GM18907 (cell line): ENCODE measurements around the gene HPSE2.

Experiments used
- ATAC-seq: cut with Tn5 transposase; IDR thresholded peaks from one replicate; pipeline ENCODE4 v1.9.1; 2021; ENCODE audit warnings: mild to moderate bottlenecking, moderate library complexity; ENCODE audit not compliant: unreplicated experiment

Gene HPSE2

DNA sequence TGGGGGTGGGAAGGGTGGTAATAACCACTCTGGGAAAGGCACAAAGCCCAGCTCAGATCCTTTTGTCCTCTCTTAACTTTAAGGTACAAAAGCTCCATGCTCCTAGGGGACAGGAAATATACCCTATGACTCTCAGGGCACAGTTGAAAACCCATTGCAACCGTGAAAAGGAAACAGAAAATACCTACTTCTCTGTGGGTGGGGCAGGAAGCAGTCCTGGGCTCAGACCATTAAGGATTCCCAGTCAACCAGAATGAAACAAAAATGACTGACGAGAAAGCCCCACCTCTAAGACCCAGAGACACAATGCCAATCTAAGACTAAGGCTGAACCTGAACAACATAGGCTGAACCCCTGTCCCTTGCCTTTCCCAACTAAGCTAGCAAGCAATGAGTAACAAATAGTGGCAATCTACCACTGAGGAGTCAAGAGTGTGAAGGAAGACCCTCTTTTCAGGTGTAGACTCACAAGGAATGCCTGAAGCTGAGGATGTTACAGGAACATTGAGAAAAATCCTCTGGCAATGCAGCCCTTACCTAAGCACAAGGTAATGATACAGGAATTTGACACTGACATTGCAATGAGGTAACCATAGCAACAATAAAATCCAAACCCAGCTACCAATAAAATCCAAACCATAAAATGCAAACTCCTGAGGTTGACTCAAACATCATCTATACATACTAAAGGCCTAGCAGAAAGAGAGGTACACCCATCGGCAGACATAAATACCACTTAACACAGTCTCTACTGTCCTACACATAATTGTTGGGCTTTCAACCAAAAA, 380.1 kb downstream of the HPSE2 start:
- peak; percentile 43 for ATAC-seq

DNA sequence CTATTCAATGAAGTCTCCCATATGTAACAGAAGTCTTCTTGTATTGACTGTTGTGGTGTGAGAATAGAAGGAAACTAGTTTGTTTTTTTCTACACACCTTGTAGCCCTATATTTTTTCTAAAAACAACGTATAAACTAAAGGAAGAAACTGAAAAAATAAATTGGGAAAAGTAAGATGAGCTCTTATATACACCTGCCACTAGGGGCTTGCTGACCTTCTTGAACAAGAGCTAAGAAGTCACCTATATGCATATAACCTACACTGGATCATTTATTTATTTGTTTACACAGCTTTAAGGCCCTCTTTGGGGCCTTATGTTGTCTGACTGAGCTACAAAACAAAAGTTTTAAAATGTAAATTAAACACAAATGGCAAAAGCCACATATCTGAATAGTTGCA, 383.0 kb downstream of the HPSE2 start:
- ATAC-seq, result no peak

DNA sequence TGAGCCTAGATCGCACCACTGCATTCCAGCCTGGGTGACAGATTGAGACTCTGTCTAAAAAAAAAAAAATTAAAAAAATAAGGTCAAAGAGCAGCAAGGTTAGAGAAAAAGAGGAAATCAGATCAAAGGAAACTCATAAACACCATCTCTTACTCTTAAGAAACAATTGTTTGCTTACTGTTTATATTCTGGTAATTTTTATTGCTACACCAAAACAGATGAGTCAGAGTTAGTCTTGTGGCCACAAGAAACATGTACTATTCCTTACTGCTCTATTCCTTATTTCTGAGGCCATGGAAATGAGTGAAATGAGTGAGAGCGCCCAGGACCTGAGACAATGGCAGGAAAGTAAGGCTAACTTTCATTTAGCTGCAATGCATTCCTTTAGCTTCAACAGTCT, 387.3 kb downstream of the HPSE2 start:
- ATAC-seq, result no peak

DNA sequence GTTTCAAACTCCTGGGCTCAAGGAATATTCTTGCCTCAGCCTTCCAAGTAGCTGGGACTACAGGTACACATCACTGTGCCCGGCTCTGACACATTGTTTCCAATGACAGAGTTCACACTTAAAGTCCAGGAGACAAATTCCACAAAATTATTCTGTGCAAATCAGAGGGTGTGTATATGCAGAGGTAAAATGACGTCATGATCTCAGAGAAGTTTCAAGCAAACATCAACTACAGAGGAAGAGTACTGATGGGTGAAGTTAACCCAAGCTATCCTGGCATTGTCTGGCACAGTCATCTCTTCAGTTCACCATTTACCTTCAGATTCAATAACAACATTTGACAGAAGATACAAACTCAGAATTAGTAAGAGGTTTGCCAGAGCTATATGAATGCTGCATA, 388.9 kb downstream of the HPSE2 start:
- ATAC-seq, result no peak

DNA sequence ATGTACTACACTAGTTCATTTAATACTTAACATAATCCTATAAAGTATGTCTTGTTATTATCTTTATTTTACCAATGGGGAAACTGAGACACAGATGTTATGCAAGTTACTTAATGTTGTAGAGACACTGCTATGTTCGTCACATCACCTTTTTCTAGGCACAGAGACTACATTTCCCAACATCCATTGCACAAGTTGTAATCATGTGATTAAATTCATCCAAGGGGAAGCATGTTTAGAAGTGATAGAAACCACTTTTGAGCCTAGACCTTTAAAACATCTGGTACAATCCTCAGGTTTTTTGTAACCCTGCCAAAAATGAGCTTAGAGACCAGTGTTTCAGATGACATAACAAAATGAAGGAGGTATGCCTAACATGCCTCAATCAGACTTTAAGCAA, 402.1 kb downstream of the HPSE2 start:
- ATAC-seq, result no peak

DNA sequence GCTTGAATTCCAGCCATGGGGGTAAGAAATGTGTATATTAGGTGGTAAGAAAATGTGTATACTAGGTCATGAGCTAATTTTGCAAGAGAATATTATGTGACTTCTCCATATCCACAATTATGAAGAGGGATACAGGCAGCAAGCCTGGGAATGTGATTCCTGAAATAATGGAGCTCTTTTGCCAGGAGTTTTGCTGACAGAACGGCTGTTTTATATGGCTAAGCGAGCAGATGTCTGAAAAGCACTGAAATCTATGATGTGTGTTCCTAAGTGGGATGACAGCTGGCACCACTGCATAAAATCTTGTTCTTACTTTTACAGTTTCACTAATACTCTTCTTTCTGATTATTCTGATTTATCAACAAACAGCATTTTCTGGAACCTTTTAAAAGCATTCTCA, 402.9 kb downstream of the HPSE2 start:
- ATAC-seq, result no peak

DNA sequence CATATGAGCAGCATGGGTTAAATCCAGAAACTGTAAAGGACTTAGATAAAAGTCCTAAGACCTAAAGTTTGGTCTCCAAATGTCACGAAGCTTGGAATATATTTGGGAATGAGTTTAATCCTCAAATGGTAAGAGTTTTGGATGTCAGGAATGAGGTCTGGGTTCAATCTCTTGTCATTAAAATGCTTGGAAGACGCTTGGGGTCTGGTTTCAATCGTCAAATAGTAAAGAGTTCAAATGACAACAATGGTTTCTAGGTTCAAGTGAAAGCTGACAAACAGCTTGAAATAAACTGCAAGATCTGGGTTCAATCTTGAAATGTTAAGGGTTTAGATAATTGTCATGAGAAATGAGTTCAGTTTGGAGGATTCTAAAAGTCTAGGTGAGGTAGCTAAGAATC, 403.5 kb downstream of the HPSE2 start:
- ATAC-seq, result no peak

DNA sequence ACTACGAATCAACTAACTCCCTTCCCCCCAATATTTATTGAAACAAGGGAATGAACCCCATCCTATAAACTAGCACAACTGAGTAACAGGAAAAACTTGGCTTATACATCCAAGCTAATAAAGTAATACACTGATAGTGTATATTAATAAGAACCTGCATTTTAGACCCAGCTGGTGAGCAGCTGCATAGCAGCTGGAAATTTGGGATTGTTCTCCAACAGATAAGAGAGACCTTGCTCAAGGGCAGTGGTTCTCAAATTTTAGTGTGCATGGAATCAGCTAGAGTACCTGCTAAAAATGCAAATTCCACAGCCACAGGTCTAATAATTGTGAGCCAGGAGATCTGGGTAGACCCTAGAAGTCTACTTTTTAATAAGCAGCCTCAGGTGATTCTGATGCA, 404.3 kb downstream of the HPSE2 start:
- no peak for ATAC-seq

DNA sequence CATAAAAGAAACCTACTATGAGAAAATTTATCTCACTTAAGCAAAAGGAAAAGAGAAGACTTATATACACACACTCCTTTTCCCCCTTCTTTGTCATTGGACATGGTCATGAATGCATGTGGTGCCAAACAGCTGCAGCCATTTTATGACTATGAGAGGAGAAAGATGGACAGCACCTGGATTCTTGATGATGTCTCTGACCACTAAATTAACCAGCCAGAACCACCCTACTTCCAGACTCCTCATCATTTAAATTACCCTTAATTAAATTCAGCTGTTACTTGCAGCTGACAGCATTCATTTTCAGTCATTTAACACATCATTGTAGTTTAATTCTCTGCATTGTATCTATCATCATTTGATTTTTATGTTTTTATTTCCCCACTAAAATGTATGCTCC, 409.9 kb downstream of the HPSE2 start:
- ATAC-seq, result no peak

DNA sequence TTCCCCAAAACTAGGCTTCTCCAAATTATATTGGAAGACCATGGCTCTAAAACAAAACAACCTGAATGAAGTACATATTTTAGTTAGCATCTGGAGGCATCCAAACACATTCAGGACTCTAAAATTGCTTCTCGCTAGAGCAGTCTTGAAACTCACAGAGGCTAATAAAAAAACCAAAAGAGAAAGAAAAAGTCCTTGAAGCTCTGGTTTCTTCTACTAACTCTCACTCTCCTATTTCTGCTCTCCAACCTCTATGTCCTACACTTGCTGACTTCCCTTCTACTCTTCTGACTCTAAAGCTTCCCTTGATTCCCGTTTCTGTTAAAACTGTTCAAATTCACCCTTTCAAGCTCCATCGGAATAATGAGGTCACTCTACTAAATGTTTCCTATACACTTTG, 418.3 kb downstream of the HPSE2 start:
- no peak for ATAC-seq

DNA sequence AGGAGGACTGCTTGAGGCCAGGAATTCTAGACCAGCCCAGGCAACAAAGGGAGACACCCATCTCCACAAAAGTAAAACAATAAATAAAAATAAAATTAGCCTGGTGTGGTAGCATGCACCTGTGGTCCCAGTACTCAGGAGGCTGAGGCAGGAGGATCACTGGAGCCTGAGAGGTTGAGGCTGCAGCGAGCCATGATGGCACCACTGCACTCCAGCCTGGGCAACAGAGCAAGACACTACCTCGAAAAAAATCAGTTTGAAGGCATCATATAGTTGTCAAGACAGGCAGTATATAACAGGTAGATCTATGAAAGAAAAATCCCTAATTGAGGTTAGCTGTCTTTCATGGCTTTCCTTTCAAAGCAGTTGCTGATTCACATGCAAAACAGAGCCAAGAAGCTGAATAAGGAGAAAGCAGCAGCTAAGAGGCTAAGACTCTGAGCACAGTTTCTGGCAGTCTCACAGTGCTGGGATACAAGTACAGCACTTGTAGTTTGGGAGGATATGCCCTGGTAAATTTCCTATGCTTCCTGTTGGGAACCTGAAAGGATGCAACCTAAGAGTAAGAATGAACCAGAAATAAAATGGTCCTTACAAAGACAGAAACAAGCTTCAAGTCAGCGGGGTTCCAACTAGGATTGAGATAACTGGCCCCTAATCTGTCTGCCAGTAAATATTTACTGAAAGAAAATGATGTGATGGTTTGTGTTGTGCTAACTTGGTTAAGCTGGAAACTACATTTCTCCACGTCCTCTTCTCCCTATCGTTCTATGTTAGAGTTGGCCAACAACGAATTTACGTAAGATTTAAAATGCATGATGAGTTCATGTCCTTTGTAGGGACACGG, 420.4 kb downstream of the HPSE2 start:
- no peak for ATAC-seq

DNA sequence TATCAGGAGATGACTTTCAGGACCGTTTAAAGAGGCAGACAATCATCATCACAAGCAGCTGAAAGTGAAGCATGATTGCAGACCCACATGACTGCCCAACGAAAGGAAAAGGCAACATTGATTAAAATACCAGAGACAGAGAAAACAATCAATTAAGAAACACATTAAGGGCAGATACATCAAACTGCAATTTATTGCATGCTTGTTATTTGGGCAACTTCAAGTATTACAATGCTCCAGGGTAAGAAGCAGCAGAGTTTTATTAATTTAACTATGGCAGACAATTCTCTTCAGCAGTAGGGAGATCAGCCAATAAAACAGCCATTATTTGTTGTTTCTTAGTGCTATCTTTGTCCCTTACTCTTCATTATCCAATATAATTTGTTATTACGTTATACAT, 421.2 kb downstream of the HPSE2 start:
- no peak for ATAC-seq

DNA sequence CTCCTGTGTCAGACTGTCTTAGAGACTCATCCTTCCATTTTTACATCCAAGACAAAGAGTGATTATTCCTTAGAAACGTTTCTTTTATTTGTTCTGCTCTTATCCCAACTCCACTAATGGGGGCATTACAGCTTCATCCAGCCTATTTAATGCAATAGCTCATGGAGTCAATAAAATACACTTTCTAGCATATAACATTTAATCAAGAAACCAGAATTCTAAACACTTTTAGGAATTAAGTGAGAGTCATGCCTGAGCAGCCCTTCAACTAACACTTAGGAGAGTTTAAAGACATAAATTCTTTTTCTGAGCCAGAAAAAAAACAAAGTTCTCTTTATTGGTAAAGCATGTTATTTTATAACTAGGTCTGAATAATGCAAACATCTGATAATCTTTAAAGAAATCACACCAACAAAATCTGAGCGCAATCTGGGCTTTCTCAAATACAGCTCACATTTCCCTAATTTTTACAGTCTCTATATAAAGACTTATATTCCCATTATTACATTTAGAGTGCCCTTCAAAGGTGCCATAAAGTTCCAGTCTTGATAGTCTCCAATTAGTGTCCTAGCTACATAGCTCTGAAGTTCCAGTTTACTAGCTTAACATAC, 427.3 kb downstream of the HPSE2 start:
- ATAC-seq, result no peak

DNA sequence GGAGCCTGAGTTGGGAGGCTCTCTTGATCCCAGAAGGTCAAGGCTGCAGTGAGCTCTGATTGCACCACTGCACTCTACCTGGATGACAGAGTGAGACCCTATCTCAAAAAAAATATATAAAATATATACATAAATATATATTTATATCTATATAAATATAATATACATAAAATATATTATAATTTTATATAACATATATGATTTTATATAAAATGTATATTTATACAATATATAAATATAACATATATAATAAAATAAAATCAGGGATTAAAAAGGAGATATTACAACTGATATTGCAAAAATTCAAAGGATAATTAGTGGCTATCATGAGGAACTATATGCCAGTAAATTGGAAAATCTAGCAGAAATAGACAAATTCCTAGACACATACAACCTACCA, 435.4 kb downstream of the HPSE2 start:
- ATAC-seq, result no peak

DNA sequence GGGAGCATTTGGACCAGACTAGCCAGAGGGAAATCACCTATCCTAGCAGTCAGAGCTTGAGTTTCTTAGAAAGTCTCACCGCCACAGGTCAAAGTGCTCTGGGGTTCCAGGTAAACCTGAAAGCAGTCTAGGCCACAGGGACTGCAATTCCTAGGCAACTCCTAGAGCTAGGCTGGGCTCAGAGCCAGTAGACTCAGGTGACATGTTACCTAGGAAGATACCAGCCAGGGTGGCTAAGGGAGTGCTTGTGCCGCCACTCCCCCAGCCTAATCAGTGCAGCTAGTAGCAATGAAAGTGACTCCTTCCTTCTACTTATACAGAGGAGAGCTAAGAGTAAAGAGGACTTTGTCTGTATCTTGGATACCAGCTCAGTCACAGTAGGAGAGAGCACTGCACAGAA, 440.2 kb downstream of the HPSE2 start:
- no peak for ATAC-seq

DNA sequence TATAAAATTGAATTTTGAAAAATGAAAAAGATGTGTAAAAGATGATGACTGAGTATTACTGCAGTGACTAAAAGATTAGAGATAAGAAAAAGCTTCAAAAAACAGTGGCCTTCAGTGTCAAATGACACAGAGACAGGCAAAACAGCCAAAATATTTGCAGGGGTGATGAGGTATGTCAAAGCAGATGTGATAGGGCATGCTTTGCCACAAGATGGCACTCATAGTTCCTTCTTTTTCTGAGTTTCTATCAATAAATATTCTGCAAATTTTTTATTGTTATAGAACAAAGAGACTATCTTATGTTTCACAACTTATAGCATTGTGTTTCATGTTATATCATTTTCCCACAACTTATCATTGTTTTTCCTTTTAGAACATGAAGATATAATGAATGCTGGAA, 444.8 kb downstream of the HPSE2 start:
- no peak for ATAC-seq

DNA sequence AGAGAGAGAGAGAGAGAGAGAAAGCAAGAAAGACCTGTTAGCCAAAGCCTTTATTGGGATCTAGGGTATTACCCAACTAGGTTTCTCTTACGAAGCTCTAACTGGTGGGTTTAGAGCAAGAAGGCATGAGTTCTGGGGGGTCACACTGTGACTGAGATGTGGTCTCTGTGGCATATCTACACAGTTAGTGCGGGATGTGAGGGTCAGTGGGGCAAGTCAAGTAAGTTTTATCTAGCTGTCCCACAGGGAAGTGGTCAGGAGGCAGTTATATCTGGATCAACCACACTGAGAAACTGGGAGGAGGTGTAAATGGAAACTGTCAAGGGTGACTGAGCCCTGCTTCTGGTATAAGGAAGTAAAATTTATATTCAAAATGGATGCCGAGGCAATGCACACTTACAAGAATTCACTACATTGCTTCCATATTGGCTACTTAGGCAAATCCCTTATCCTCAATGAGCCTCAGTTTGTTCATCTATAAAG, 457.3 kb downstream of the HPSE2 start:
- ATAC-seq, result no peak

DNA sequence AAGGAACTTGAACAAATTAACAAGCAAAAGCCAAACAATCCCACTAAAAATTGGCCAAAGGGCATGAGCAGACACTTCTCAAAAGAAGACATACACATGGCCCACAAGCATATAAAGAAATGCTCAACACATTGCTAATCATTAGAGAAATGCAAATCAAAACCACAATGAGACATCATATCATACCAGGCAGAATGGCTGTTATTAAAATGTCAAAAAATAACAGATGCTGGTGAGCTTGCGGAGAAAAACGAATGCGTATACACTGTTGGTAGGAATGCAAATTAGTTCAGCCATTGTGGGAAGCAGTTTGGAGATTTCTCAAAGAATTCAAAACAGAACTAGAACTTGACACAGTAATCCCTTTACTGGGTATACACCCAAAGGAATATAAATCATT, 477.2 kb downstream of the HPSE2 start:
- no peak for ATAC-seq

DNA sequence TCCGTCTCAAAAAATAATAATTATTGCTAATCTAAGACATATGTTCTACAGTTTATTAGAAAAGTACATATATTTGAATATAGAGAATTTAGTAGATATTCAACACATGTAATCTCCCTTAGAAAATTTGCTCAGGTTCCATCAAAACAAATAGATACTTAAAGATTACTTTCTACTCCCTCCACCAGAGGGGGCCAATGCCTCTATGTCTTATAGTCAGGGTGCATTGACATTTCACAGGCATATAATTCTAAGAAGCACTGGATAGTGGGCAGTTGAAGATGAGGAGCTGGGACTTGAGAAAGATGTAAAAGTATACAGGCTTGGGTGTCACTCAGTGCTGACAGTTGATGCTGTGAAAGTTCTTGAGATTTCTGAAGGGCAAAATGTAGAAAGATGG, 487.4 kb downstream of the HPSE2 start:
- no peak for ATAC-seq

DNA sequence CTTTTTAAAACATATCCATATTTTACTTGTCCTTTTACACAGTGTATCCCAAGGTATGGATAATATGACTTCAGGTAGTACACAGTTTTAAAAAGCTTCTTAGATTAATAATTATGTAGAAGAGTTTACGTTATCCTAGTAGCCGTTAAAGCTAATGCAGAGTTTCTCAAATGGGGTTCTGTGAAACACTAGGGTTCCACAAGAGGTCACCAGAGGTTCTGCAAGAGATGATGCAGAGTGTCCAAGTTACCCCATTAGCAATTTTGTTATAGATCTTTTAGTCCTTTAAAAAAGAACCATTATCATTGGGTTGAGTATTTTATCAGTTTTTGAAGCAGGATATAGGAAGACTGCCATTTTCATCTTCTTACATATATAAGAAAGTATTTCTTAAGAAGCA, 490.0 kb downstream of the HPSE2 start:
- ATAC-seq, result no peak

DNA sequence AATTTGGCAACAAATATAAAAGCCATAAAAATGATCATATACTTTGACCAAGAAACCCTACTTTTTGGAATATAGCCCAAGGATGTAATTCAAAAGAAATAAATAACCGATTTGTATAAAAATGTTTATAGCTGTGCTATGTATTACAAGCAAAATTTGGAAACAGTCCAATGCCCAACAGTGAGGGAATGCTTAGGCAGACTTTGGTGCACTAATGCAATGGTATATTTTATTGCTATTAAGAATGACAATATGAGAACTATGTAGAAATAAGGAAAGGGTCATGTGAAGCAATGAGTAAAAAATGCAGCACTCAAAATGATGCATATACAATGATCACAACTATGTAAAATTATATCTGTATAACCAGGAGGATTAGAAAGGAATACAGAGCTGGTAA, 515.1 kb downstream of the HPSE2 start:
- no peak for ATAC-seq

DNA sequence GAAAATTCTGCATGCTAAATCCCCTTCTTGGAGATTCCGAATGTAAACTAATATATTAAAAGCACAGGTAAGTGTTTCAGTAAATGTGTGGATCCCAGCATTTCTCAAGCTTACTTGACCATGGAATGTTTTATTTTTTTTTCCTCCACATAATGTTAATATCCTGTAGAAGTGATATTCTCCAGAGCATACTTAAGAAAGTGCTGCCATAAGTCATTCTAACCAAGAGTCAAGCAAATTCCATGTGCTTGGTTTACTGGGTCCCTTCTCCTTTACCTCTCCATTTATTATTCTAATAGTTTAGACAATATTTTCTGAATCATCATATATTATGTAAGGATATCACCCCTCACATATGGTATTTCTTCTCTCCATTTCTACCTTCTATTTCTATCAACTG, 522.1 kb downstream of the HPSE2 start:
- ATAC-seq, result no peak
